ENCODE data around the gene PTPRC. TPM values are rescaled to one million over a fixed set of nuclear protein-coding genes. Genes with fewer than 3 reads are reported as not detected.

Gene PTPRC
- total RNA-seq, 1 experiment from 2014 or later = 1.4 TPM

- POLR2A ChIA-PET = no interaction called here
- ATAC-seq = no peak
Measured at GRCh38 chr1:198713081-198713480, 74.2 kb downstream of the PTPRC start.

GRCh38 chr1:198714271-198714670, 75.4 kb downstream of the PTPRC start:
- intact Hi-C loops (cut with micrococcal nuclease; ENCODE audit: unreplicated experiment) = no loop called here
- TF ChIP-seq POLR2AphosphoS5 (IDR thresholded peaks at IDR 0.05; ENCODE audit: low read depth, low read length) (no peak), CTCF (IDR thresholded peaks at IDR 0.05) (no peak), REST (IDR thresholded peaks at IDR 0.05; ENCODE audit: insufficient read depth in 1 of 2, low read depth in 2 of 2, low read length in 1 of 2) (no peak), TCF7L2 (IDR thresholded peaks at IDR 0.05; ENCODE audit: low read depth, low read length) (no peak), SIN3A (IDR thresholded peaks at IDR 0.05; ENCODE audit: borderline replicate concordance, insufficient read depth, low read depth, low read length) (no peak)
- Histone ChIP-seq H3K9me3 (ENCODE audit: control insufficient read depth, insufficient read depth, low read depth, low read length) (no peaks in the 10 kb centered on the region), H3K4me3 (ENCODE audit: low read depth in 2 of 2, low read length in 2 of 2) (no peak overlapping the region), H3K27ac (ENCODE audit: low read length) (no peak overlapping the region), H3K36me3 (ENCODE audit: control insufficient read depth, insufficient read depth, low read length) (no peaks in the 10 kb centered on the region), H3K27me3 (ENCODE audit: control insufficient read depth, insufficient read depth, low read length) (no peaks in the 10 kb centered on the region), H3K4me1 (ENCODE audit: control insufficient read depth, insufficient read depth, low read length) (no peaks in the 10 kb centered on the region)
- POLR2A ChIA-PET = no interaction called here
- ATAC-seq (no peak), DNase-seq (ENCODE audit: low read depth, low spot score) (no peak)
- CTCF ChIA-PET = no interaction called here
- BruUV-seq (replicated peaks) = no TSS peak
- in situ Hi-C loops (cut with HindIII; ENCODE audit: low pct_unique_long_range_greater_than_20kb, low sequenced_read_pairs) = no loop called here

More at GRCh38 chr1:198713081-198713480, 74.2 kb downstream of the PTPRC start:
- DNase-seq (ENCODE audit: low read depth, low spot score) = peak; percentile 18
- no peak for TF ChIP-seq SIN3A (IDR thresholded peaks at IDR 0.05; ENCODE audit: borderline replicate concordance, insufficient read depth, low read depth, low read length)
- TF ChIP-seq POLR2AphosphoS5 (IDR thresholded peaks at IDR 0.05; ENCODE audit: low read depth, low read length) = no peak
- TF ChIP-seq REST (IDR thresholded peaks at IDR 0.05; ENCODE audit: insufficient read depth in 1 of 2, low read depth in 2 of 2, low read length in 1 of 2) = no peak
- TF ChIP-seq CTCF (IDR thresholded peaks at IDR 0.05) = no peak
- TF ChIP-seq TCF7L2 (IDR thresholded peaks at IDR 0.05; ENCODE audit: low read depth, low read length) = no peak
- BruUV-seq (replicated peaks) = no TSS peak
- H3K27ac ChIP-seq (ENCODE audit: low read length) = no peak overlapping the region
- no peak overlapping the region for H3K4me3 ChIP-seq (ENCODE audit: low read depth in 2 of 2, low read length in 2 of 2)
- no peaks in the 10 kb centered on the region for H3K4me1 ChIP-seq (ENCODE audit: control insufficient read depth, insufficient read depth, low read length)
- H3K27me3 ChIP-seq (ENCODE audit: control insufficient read depth, insufficient read depth, low read length) = no peaks in the 10 kb centered on the region
- in situ Hi-C loops (cut with HindIII; ENCODE audit: low pct_unique_long_range_greater_than_20kb, low sequenced_read_pairs) = no loop called here
- intact Hi-C loops (cut with micrococcal nuclease; ENCODE audit: unreplicated experiment) = no loop called here
- H3K36me3 ChIP-seq (ENCODE audit: control insufficient read depth, insufficient read depth, low read length) = no peaks in the 10 kb centered on the region
- CTCF ChIA-PET = interaction anchor here (0.5 kb wide), 1 partner anchor 1127 kb away, joined by 9 read pairs; no protein-coding TSS in a partner anchor
- no peaks in the 10 kb centered on the region for H3K9me3 ChIP-seq (ENCODE audit: control insufficient read depth, insufficient read depth, low read depth, low read length)
